HG02588 (cell line): ENCODE data around the gene UST.

ENCODE experiments used
- ATAC-seq: cut with Tn5 transposase; IDR thresholded peaks from one replicate; pipeline ENCODE4 v1.9.1; 2021; ENCODE audit warnings: mild to moderate bottlenecking, moderate library complexity; ENCODE audit not compliant: unreplicated experiment

The UST gene, protein sequence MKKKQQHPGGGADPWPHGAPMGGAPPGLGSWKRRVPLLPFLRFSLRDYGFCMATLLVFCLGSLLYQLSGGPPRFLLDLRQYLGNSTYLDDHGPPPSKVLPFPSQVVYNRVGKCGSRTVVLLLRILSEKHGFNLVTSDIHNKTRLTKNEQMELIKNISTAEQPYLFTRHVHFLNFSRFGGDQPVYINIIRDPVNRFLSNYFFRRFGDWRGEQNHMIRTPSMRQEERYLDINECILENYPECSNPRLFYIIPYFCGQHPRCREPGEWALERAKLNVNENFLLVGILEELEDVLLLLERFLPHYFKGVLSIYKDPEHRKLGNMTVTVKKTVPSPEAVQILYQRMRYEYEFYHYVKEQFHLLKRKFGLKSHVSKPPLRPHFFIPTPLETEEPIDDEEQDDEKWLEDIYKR

DNA sequence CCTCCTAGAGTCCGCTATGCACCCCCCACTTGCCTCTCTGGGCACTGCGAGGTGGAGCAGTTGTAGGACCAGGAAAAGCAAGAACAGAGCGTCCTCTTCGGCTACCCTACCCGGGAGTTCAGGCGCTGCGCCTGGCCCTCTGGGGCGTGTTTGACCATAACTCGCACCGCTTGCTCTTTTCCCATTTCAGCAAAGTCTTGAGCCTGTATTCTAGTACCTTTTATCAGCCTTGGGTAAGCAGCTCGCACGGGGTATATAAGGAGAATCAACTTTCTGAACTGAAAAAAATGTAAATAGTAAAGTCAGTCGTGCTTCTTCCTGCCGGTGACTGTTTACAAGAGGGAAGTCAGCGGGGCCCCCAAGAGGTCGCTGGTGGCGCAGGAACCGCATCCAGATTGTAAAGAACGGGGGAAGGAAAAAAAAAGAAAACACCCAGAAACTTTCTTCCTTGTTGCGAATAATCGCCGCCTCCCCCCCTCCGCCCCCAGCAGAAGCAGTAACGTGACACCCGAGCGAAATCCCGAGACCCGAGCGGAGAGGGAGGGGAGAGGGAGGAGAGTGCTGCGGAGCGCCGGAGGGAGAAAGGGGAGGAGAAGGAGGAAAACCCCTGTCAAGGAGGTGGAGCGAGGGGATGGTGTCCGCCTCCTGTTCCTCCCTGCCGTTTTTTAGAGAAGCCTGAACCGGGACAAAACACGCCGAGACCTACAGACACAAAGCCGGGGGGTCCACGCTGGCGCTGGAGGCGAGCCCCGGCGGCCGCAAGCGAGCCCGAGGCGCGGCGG, at the start of gene UST:
Gene UST (plus strand): TSS at position 668 of the 782 bp plus-strand sequence. CDS start 401 bp downstream, outside the sequence.
- ATAC-seq = no peak

DNA sequence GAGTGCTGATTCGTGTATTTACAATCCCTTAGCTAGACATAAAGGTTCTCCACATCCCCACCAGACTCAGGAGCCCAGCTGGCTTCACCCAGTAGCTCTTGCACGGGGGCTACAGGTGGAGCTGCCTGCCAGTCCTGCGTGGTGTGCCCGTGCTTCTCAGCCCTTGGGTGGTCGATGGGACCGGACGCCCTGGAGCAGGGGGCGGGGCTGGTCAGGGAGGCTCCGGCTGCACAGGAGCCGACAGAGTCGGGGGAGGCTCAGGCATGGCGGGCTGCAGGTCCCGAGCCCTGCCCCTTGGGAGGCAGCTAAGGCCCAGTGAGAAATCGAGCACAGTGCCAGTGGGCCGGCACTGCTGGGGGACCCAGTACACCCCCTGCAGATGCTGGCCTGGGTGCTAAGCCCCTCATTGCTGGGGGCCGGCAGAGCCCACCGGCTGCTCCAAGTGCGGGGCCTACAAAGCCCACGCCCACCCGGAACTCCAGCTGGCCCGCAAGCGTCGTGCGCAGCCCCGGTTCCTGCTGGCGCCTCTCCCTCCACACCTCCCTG, 48.9 kb upstream of the UST start:
- no peak for ATAC-seq

DNA sequence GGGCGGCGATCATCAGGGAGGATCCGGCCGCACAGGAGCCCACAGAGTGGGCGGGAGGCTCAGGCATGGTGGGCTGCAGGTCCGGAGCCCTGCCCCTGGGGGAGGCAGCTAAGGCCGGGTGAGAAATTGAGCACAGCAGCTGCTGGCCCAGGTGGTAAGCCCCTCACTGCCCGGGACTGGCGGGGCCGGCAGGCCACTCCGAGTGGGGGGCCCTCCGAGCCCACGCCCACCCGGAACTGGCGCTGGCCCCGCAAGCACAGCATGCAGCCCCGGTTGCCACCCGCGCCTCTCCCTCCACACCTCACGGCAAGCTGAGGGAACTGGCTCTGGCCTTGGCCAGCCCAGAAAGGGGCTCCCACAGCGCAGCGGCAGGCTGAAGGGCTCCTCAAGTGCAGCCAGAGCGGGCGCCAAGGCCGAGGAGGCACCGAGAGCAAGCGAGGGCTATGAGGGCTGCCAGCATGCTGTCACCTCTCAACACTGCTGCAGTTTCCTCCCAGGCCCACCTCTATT, 48.1 kb upstream of the UST start:
- no peak for ATAC-seq

DNA sequence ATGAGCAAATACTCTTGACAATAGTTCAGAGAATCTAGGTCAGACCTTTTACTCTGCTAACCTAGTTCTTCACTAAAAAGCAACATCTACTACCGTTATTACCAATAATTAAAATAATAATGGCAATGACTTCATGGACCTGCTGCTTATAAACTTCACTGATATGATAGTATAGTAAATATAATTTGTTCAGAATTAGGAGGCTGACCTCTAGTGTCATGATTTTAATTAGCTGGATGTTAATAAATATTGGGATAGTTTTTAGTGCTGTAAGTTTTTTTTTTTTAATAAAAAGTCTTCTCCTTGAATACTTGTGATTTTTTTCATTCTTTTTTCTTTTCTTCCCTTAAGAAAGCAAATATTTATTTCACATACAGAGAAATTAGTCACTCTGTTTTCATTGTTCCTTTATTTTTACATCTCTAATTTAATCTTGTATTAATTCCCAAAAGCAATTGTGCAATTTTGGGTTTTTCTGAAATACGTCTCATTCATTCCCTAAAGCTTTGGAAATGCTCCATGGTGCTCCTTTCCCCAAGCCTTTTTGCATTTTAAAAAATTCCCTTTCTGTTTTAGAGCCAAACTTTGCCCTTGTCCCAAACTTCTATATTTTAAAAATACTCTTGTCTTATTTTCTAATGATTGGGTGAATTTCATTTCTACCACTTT, 46.6 kb upstream of the UST start:
- no peak for ATAC-seq

DNA sequence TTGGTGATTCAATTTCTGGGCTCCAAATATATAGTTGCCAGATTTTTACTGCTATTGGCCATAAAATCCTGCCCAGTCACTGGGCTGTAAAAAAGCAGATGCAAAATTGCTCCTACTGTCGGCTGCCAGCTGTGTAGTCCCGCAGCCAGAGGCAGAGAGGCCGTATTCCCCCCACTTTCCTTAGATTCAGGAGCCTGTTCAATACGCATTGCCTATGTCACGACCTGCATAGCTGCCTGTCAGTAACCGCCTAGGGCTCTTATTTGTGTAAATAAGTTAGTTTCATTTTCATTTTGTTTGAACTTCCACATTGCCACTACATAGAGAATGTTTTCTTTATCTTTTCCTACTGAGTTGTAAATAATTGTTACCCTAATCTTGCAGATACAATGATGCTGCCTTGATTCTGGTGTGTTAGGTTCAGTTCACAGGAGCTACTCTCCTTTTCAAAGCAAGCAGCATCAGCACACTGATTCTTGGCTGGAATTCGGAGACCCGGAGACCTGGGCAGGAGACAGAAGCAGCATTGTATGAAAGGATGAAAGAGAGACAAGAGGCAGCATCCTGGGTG, 46.0 kb upstream of the UST start:
- peak; percentile 75 for ATAC-seq

DNA sequence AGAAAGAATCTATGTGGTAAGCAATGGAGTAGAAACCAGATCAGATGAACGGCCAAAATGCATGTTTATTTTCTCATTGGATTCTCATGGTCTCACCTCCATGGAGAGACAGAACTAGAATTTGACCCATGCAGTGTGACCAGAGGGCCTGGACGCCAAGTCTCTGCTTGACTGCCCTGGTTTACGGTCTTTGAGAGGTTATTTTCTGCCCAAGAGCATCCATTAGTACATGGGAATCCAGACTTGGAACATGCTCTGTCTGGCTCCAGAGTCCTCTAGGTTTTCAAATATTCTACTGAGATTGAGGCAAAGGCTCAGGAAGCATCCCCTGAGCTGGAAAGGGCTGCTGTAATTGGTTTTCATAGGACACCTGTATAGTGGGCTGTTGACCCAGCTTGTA, 45.5 kb upstream of the UST start:
- no peak for ATAC-seq

DNA sequence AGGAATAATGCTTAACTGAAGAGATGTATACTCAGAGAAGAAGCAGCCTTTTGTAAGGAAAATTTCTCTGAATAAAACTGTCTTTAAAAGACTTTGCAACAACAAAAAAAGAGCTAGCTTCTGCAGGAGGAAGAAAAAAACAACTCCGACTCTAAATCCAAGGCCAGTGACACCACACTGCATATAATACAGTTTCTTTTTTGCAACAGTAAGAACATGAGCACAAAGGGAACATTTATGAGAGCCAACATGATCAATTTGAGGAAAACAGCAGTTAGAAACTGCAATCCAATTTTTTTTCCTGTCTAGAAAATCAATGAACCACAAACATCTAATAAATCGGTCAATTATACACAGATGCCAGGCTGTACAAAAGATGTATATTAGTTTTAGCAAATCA, 42.9 kb upstream of the UST start:
- no peak for ATAC-seq

DNA sequence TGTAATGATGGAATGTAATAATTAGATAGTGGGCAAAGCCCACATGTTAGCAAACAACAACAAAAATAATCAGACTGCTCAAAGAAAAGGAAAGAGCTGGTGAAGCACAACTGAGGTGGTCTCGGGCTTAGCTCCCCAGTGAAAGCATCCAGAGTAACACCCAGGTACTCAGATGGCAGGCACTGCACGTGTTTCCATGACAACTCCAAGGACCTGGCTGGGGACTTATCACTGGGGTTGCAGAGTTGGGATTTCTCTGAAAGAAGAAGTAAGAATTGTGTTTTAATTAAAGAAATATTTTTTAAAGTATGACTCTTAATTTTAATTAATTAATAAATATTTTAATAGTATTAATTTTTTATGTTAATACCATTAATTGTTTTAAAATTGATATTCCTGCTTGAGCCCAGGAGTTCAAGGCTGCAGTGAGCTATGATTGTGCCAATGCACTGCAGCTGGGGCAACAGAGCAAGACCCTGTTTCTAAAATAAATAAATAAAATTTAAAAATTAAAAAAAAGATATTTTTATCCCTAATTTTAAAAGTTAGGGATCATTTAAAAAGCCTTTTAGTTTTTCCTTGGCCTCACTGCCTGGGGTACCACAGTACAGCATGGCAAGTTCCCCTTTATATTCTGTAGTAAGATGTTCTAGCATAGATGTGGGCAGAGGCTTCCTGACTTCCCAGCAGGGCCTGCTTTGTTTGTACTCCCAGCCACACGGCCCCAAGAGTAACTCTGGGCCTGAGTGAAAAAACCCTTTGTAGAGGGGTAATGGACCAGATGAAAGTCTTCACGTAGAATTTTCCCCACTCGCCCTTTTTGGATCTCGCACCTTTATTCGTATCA, 42.2 kb upstream of the UST start:
- no peak for ATAC-seq

DNA sequence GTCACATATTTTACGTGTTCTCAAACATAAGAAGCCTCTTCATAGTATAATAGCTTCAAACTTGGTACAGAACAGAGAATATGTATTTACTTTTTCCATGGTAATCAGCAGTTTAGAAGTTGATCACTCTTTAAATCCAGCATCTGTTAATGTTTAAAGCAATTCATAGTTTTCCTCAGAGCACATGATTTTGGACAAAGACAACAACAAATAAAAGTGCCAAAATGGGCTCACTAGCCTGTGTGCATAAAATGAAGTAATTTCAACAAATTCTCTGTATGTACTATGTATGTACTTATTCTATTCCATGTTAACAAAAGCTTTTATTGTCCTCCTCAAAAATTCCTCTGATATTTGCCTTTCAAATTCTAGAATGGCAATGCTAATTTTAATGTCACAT, 38.1 kb upstream of the UST start:
- ATAC-seq = no peak

DNA sequence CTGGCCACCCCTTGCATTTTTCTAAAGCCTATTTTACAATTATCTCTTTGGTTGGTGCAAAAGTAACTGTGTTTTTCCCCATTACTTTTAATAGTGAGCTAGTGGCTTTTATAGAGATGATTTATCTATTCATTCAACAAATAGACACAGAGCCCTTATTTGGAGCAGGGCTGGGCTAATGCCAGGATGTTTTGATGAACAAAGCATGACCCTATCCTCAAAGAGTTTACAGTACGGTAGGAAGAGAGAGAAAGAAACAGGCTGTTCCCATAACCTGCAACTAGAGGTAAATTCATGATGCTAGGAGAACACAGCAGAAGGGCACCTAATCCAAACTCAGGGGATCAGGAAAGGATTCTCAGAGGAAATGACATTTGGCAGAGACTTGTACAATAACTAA, 37.3 kb upstream of the UST start:
- no peak for ATAC-seq

DNA sequence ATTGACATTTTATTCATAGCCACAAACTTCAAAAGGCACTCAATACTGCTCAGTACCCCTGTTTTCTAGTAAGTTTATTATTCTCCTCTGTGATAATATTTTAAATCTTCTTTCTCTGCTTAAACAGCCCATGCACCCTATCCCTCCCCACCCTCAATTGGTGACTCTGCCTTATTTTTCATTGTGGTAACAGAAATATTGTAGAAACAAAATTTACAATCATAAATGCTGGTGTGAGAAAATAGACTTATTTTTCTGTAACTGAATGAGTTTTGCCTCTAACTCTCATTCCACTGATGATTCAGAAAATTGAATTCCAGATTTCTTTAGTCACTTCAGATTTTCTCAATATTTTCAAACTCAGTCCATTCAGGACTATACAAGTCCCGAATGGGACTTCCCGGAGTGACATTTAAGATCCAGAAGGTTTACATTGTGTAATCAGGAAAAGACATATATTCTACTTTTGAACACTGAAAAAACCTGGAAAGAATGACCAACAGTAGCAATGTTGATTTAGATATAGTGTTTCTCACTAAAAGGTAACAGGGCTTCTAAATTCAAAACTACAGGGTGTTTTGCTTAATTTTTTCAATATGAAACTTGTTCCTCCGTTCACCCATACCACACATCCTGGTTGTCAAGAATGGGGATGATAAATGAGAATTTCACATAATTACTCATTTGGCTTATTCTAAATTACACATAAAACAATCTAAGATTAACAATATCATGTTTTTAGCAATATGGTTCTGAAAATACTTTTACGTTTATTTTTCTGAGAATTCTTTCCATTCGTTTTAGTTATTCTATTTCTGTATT, 34.8 kb upstream of the UST start:
- ATAC-seq = no peak

DNA sequence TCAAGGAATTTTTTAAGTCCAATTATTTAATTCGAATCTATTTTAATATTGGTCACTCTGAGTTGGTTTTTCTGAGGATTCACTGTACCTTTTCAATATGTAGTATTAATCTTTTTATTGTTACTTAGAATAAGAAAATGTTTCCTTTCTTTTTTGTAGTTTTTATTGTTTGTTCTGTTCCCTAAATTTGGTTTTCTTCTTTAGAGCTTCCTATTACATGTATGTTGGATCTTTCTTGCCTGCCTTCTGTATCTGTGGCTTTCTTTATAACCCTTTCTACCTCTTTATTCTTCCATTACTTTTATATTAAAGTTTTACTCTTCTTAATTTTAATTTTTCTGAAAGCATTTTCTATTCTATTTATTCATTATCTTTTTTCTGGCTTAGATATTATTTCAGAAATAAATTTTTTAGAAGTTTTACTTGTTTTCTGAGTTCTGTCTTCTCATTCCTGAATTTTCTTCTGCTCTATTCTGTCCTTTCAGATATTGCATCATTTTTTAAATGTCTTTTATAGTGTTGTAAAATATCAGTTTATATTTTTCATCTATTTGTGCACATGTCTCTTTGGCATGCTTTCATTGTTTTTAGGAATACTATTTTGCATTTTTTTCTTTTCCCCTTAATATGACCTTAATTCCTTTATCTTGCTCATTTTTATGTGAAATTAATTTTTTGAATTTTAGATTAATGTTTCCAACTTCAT, 33.6 kb upstream of the UST start:
- ATAC-seq = no peak

DNA sequence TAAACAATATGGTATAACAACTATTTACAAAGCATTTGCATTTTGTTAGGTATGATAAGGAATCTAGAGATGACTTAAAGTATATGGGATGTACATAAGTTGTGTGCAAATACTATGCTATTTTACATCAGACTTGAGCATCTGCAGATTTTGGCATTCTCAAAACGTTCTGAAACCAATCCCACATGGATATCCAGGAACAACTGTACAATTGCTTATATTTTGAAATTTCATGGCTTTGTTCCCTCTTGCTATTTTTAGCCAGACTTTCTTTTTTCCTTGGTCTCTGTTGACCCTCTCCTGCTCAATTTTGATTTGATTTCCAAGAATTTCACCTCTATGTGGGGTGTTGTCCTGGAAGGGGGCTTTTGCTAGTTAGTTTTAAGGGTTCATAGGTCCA, 32.9 kb upstream of the UST start:
- no peak for ATAC-seq

DNA sequence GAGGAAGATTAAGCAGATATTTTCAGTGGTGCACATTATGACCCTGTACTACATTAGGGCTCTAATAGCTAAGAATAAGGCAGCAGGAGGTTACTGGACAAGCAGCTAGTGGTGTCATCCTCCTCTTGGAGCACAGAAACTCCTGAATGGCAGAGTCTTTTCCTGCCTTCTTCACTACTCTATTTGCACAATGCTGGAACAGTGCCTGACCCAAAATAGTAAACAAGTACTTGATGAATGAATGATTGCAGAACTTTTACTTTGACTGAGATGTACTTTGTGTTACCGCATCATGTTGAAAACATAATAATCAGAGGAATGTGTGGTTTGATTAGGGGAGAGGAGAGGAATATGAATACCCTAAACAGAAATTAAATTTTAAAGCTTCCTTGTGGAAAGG, 30.0 kb upstream of the UST start:
- no peak for ATAC-seq

DNA sequence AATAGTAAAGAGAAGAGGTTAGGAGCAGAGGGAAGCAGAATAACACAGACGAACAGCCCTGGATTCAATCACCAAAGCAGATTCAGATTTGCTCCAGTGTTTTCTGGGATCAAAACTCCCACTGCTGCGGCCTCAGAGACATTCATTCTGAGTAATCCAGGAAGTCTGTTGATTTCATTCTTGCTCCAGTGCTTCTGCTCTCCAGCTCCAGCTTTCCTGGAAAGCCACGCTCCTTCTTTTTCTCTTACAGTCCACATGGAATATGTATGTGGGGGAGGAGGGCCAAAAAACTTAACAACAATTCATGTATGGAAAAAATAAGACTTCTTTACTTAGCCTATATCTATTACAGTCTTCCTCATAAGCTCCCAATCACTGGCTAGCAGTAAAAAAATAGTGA, 26.4 kb upstream of the UST start:
- ATAC-seq = no peak

DNA sequence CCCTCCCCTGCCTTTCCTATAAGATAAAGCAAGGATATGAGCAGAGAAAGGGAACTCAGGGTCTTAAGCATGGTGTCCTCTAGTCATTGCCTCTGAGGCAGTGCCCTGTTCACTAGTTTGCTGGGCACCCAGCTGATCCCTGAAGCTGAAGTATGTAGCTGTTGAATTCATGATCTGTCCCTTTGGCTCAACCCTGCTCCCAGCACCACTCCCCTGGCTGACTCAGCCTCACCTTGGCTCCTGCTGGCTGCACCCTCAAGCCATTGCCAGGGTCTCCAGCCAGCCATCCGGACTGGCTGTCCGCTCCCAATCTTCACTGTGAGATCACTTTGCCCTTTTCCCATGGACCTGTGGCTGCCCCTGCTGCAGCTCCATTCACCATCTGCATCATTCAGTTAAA, 25.9 kb upstream of the UST start:
- ATAC-seq = no peak

DNA sequence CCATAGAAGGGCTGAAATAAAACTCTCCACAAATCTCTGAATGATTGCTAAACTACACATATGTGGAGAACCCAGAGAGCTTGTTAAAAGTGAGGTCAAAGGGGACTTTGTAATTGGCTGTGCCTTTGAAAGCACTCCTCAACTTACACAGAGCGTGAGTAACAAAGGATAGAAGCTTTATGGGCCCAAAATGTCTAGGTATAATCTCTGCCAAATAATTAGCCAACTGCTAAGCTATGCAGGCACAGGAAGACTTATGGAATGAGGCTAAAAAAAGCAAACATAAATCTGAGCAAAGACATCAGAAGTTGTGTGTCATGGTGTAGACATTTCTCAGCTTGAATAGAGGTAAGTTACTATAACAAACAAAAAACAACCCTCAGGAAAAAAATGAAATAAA, 23.3 kb upstream of the UST start:
- no peak for ATAC-seq

DNA sequence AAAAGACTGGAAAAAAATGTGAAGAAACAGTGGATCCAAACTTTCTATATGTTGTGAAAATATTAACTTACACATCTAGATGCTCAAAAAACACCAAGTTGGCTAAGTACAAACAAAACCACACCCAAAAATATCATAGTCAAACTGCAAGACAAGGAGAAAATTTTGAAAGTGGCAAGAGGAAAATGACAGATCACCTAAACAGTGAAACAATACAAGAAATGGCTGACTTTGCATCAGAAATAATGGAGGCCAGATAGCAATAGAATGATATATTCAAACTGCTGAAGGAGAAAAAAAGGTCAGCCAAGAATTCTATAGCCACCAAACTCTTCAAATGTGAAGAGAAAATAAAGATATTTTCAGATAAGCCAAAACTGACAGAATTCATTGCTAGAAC, 22.4 kb upstream of the UST start:
- no peak for ATAC-seq

DNA sequence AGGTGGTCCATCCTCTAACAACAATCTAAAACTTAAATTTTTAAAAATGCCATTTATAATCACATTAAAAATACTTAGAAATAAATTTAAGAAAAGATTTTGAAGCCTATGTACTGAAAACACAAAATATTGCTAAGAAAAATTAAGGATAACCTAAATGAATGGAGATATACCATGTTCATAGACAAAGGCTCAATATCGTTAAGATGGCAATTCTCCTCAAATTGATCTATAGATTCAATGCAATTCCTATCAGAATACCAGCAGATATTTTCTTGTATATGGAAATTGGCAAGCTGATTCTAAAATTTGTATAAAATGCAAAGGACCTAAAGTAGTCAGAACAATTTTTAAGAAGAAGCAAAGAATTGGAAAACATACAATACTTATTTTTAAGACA, 19.7 kb upstream of the UST start:
- ATAC-seq = no peak
